Measurements from ENCODE around the gene OPRL1.
A peak's percentile ranks its signal among the peaks of the same experiment; 100 is the strongest.

The OPRL1 gene

DNA sequence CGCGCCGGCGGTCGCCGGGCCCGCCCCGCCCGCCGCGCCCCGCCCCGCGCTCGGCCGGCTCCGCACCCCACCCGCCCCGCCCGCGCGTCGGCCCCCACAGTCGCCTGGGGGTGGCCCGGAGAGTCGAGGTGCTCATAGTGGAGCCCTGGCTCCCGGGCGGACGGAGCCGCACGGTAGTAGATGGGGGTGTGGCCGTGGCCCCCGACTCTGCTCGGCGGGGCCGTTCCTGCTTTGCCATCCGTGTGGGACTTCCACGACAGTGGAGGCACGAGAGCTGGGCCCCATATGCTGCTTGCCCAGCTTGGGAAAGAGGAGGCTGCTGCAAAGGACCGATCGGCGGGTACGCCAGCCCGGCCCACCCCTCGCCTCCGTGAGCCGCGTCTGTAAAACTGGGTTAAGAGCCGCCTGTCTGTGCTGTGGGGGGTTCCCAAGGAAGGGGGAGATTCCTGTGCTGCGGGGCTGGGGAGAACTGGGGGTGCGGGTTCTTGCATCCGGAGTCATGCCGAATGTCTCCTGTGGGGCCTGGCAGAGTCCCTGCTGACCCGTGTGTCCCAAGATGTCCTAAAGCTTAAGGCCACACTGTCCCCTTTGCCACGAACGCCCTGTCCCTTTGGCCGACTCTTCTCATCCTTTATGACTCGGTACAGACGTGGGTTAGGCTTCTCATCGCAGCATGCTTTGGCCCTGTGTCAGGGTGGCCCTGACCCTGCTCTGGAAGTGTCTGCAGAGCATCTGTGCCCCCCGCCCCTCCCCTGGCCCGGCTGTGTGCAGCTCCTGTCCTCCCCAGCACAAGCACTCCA, at the start of gene OPRL1:
Gene OPRL1, plus strand, starts transcription at position 70 of the 800 bp plus-strand sequence. CDS start 12,639 bp downstream, outside the sequence.
- DNase-seq, result peak in 2 of 4 experiments; percentile 19 to 36

- no peak for DNase-seq
Observed at GRCh38 chr20:64030371-64031134, 49.3 kb upstream of the OPRL1 start.

DNA sequence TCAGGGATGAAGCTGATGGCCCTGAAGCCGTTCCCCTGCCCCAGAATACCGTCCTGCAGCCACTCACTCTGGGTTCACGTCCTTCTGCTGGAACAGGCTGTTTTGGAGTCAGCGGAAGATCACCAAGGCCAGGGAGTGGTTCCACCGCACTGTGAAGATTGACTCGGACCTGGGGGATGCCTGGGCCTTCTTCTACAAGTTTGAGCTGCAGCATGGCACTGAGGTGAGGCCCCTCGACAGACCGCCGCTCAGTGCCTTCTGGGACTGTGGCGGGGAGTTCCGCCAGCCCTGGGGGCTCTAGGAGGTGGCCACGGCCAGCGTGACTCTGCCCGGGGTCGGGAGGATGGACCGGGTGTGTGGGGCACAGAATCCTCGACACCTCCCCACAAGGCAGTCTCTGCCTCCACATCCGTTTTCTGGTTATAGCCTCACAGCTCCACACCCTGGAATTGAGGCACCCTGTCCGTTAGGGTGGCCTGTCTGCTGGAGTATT, 48.0 kb upstream of the OPRL1 start:
- DNase-seq, result no peak

DNA sequence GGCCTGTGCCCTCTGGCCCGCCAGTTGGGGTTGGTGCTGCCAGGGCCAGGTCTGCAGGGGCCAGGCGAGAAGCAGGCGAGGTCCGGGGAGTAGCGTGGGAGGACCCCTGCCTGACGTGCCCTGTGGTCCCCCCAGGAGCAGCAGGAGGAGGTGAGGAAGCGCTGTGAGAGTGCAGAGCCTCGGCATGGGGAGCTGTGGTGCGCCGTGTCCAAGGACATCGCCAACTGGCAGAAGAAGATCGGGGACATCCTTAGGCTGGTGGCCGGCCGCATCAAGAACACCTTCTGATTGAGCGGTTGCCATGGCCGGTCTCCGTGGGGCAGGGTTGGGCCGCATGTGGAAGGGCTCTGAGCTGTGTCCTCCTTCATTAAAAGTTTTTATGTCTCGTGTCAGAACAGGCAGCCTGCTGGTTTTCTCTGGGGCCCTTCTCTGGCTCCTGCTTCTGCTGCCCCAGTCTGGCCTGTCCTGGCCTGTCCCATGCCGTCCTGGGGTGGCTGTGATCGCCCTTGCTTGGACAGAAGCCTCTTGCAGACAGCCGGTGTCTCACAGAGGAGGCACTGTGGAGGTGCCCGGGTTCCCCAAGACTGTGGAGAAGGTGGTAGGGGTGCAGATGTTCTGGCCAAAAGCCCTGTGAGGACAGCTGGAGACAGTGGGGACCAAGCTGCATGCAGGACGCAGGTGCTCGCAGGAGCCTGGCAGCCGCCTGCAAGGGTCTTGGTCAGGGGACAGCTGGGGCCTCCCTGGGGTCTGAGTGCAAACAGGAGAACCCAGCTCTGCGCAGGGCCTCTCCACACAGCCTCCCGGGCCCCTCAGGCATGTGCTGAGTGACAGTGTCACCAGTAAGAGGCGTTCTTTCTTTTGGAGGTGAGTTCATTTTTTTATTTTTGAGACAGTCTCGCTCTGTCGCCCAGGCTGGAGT, 46.9 kb upstream of the OPRL1 start:
- DNase-seq, result no peak

DNA sequence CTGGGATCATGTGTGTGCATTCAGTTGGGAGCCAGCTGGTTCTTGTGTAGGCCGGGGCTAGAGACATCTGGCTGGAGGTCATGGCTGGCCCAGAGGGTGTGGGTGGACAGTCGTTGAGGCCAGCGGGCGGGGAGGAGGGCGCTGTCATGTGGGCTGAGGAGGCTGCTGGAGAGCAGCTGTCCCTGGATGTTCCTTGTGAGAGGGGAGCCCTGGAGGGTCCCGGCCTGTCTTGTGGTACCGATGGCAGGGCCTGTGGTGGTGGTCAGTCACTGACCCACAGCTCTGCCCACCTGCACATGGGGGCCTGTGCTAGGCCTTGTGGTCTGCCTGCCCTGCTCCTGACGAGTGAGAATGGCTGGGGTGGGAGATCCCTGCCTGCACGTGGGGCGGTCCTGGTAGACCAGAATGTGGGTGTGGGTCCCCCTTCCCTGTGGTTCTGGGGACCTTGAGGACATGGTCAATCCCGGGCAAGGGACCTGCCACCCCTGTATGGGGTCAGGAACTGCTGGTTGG, 45.8 kb upstream of the OPRL1 start:
- no peak for DNase-seq

GRCh38 chr20:64035066-64035932, 44.6 kb upstream of the OPRL1 start:
- no peak for DNase-seq

DNA sequence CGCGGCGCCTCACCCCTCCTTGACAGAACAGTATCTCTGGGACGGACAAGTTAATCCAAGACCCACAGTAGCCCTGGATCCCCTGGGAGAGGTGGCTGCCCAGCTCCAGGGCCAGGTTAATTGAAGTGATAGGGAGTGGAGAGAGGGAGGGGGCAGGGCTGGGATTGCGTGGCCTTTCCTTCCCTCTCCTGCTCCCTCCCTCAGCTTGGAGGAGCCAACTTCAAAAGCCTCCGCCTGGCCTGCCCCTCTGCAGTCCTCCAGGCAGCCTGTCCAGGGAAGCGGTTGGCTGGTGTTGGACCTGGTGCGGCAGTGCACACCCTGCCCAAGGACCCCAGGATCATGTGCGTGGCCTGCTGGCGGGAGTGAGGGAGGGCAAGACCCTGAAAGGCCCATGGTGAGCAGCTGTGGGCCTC, 43.9 kb upstream of the OPRL1 start, which contains the start of gene C20orf204:
Gene C20orf204, plus strand, starts transcription at position 250 of the 413 bp plus-strand sequence. Its CDS starts 142 bp downstream, at position 392.
- no peak for DNase-seq

- no peak for DNase-seq
Observed at GRCh38 chr20:64036346-64037198, 43.3 kb upstream of the OPRL1 start.

- no peak for DNase-seq
Observed at GRCh38 chr20:64037199-64037497, 42.7 kb upstream of the OPRL1 start.

DNA sequence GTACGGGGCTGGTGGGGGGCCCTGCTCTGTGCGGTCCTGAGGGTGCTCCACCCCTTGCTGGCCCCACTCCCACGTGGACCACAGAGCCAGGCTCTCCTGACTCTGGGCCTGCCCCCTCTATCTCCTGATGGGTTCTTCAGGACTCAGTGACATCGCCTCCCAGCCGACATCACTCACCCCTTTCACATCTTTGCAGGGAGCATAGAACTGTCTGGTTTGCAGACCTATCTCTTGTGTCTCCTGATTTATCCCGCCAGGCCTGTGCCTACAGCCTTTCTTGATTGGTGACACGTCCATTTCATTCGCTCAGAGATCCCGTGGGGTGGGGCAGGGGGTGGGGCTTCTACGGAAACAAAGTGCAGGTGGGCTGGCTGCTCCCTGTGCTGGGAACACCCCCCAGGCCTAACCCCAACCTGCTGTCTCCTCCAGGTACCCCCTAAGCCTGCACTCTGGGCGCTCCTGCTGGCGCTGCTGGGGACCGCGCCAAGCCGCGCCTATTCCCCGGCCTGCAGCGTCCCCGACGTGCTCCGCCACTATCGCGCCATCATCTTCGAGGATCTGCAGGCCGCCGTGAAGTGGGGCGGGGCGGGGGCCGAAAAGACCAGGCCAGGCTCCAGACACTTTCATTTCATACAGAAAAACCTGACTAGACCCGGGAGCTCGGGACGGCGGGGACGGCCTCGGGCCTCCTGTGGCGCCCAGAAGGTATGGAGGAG, 42.2 kb upstream of the OPRL1 start:
- no peak for DNase-seq

DNA sequence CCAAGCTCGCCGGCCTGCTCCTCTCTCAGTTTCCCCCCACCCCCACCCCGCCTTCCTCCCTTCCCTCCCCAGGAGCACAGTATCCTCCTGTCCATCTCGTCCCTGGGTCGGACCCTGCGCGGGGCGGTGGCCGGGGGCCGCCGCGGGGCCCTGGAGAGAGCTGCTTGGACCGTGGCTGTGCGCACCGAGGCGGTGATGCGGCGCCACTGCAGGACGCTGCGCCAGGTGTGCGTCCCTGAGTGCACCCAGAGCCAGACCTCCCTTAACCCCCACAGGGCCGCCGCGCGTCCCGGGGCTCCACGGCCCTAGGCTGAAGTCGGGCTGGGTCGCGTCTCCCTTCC, 41.7 kb upstream of the OPRL1 start:
- DNase-seq, result no peak

DNA sequence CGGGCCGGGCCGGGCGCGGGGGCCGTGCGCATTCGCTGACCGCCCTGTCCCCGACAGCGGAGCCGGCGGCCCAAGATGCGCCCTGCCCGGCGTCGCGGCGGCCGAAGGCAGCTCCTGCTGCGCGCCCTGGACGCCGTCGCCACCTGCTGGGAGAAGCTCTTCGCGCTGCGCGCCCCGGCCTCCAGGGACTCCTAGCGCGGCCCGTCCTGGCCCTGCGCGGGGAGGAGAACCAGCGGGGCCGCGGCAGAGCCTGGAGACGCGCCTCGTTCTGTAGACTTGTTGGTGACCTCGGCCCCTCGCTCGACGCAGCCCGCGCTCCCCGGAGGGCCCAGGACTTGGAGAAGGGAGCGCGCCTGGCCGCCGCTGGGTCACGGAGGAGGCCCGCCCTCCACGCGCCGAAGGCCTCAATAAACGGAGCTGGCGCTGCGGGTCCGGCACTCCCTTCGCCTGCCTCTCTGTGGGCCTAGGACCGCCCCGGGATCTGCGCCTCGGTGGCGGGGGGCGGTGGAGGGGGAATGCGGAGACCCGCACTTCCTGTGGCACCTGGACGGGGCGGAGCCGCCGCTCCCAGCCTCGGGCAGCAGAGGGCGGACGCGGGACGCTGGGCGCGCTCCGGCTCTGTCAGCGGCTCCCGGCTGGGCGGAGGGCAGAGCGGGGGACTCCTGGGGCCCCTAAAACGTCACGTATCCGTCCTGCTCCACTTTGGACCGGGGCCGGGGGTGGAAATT, 41.2 kb upstream of the OPRL1 start:
- peak; percentile 51 to 76 (median 67) for DNase-seq

DNA sequence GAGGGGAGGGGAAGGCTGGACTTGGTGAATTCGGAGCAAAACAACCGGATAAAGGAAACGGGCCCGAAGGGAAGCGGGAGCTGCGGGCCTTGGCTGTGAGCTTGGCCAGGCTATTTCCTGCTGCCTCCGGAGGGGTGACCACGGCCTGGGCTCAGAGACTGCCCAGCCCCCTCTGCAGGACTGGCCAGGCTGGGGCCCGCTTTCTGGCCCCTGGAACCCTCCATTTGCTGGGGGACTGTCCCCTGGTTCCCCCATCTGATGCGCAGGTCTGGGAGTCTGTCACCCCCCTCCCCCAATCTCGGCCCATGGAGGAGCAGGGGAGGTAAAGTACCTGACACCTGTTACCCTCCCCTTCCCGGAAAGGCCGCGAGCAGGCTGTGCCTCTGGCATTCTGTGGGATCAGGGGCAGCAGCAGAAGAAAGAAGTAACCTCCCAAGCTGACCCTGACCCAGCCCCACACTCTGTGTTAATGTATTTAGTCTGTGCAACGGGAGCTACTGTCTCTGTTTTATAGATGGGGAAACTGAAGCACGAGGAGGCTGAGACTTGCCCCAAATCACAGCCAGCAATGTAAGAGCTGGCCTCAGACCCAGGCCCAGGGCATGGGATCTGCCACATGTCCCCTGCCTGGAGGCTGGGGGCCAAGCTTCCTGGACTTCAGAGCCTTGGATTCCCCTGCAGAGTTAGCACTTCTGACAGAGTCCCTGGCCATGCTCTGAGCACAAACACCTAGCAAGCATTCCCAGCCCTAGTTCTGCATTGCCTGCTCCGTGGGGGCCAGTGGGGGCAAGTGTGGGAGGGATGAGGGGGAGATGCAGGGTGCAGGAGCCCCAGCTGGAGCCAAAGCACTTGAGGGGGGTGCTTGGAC, 40.4 kb upstream of the OPRL1 start:
- no peak for DNase-seq

GRCh38 chr20:64040231-64041039, 39.4 kb upstream of the OPRL1 start:
- DNase-seq, result no peak

DNA sequence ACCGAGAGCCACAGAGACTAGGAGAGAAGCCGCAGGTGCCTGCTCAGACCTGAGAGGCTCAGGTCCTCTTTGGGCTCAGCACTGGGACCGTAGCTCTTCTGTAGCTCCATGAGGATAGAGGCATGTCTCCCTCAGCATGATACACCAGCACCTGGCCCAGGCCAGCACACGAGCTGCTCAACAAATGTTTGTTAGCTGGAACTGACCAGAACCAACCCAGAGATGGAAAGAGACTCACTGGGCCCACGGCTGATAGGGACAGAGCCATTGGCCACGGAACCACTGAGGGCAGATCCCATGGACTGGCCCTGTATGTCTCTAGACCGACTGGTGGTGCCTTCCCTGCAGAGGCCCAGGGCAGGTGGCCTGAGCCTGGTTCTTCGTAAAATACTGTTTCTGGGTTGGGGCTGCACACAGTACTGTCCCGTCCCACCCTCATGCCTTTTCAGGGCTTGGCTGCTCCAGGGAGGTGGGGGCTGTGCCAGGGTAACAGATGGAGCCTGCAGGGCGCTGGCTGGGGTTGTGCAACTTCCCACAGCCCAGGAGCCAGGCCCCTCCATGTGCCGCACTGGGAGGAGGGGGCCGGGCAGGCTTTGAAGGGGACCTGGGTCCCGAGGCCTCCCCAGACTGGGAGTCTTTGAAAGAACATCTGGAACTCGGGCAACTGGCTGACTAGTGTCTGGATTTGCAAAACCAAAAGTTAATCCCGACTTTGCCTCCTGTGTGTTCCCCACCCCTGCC, 38.7 kb upstream of the OPRL1 start:
- no peak for DNase-seq

DNA sequence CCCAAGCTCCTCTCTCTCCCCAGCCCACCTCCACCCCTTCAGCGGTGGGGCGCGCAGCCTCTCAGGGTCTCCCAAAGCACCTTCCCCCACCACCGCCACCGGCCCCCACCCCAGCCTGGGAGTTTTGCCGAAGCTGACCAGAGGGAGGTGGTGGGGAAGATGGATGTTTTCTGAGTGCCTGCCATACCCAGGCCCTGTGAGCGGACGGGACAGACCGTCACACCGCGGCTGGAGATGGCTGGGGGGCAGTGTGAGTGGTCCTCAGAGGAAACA, 38.2 kb upstream of the OPRL1 start:
- DNase-seq, result no peak

Measured in activated CD4-positive, CD25-positive, alpha-beta regulatory T cell (primary cell).